ENCODE measurements around the gene CFAP65. TPM values are rescaled to one million over a fixed set of nuclear protein-coding genes. Genes with fewer than 3 reads are reported as not detected.
A peak's percentile ranks its signal among the peaks of the same experiment; 100 is the strongest.

CFAP65 gene
- total and polyA plus RNA-seq, 2 of the 13 experiments (the other 11 are each of a cell fraction or from before 2014, with no cell fraction given): 0.05 TPM; not detected in 1

- TF ChIP-seq, protein P1, sequence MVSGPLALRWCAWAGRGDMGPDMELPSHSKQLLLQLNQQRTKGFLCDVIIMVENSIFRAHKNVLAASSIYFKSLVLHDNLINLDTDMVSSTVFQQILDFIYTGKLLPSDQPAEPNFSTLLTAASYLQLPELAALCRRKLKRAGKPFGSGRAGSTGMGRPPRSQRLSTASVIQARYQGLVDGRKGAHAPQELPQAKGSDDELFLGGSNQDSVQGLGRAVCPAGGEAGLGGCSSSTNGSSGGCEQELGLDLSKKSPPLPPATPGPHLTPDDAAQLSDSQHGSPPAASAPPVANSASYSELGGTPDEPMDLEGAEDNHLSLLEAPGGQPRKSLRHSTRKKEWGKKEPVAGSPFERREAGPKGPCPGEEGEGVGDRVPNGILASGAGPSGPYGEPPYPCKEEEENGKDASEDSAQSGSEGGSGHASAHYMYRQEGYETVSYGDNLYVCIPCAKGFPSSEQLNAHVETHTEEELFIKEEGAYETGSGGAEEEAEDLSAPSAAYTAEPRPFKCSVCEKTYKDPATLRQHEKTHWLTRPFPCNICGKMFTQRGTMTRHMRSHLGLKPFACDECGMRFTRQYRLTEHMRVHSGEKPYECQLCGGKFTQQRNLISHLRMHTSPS (CRISPR knock-in tag; IDR thresholded peaks at IDR 0.05; ENCODE audit: low read depth): peak; percentile 26; the same call in 1 of the 2 replicates
- TF ChIP-seq ATRX (CRISPR knock-in tag; IDR thresholded peaks at IDR 0.05; ENCODE audit: borderline replicate concordance) (no peak), NCOA5 (CRISPR knock-in tag; IDR thresholded peaks at IDR 0.05) (no peak), KDM1A (CRISPR knock-in tag; IDR thresholded peaks at IDR 0.05) (no peak), GATA4 (IDR thresholded peaks at IDR 0.05; ENCODE audit: borderline replicate concordance, low read depth) (no peak), ZNF747 (CRISPR knock-in tag; IDR thresholded peaks at IDR 0.05; ENCODE audit: borderline replicate concordance) (no peak), ZIK1 (CRISPR knock-in tag; IDR thresholded peaks at IDR 0.05; ENCODE audit: borderline replicate concordance, low read depth) (no peak), MTF2 (CRISPR knock-in tag; IDR thresholded peaks at IDR 0.05; ENCODE audit: borderline replicate concordance) (0 out of 2 replicates have a peak, but pooled peaks have one; percentile 2), GABPB1 (CRISPR knock-in tag; IDR thresholded peaks at IDR 0.05) (no peak), ZNF780A (CRISPR knock-in tag; IDR thresholded peaks at IDR 0.05) (no peak)
- TF ChIP-seq, protein P2, sequence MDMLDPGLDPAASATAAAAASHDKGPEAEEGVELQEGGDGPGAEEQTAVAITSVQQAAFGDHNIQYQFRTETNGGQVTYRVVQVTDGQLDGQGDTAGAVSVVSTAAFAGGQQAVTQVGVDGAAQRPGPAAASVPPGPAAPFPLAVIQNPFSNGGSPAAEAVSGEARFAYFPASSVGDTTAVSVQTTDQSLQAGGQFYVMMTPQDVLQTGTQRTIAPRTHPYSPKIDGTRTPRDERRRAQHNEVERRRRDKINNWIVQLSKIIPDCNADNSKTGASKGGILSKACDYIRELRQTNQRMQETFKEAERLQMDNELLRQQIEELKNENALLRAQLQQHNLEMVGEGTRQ (IDR thresholded peaks at IDR 0.05; ENCODE audit: low read depth, low read length): no peak
- TF ChIP-seq, protein P2 (CRISPR knock-in tag; IDR thresholded peaks at IDR 0.05; ENCODE audit: borderline replicate concordance): no peak
- TF ChIP-seq, protein P3, sequence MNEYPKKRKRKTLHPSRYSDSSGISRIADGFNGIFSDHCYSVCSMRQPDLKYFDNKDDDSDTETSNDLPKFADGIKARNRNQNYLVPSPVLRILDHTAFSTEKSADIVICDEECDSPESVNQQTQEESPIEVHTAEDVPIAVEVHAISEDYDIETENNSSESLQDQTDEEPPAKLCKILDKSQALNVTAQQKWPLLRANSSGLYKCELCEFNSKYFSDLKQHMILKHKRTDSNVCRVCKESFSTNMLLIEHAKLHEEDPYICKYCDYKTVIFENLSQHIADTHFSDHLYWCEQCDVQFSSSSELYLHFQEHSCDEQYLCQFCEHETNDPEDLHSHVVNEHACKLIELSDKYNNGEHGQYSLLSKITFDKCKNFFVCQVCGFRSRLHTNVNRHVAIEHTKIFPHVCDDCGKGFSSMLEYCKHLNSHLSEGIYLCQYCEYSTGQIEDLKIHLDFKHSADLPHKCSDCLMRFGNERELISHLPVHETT (CRISPR knock-in tag; conservative IDR thresholded peaks at IDR 0.05): no peak
- TF ChIP-seq, protein P4, sequence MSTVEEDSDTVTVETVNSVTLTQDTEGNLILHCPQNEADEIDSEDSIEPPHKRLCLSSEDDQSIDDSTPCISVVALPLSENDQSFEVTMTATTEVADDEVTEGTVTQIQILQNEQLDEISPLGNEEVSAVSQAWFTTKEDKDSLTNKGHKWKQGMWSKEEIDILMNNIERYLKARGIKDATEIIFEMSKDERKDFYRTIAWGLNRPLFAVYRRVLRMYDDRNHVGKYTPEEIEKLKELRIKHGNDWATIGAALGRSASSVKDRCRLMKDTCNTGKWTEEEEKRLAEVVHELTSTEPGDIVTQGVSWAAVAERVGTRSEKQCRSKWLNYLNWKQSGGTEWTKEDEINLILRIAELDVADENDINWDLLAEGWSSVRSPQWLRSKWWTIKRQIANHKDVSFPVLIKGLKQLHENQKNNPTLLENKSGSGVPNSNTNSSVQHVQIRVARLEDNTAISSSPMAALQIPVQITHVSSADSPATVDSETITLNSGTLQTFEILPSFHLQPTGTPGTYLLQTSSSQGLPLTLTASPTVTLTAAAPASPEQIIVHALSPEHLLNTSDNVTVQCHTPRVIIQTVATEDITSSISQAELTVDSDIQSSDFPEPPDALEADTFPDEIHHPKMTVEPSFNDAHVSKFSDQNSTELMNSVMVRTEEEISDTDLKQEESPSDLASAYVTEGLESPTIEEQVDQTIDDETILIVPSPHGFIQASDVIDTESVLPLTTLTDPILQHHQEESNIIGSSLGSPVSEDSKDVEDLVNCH (CRISPR knock-in tag; IDR thresholded peaks at IDR 0.05): no peak
Measured at GRCh38 chr2:219001100-219001576, 40.2 kb downstream of the CFAP65 start (continued).

Measured in HepG2 (cell line).